Liver (tissue), 3 donors: ENCODE data around the gene FKBP14.

Experiments used
- EGR1 ChIP-seq, 2 donors: IDR thresholded peaks; 2 replicates each; pipeline ENCODE4 v1.6.1; 2016 to 2018; ENCODE audit warnings: antibody characterized with exemption in 2 of 2, low read depth in 2 of 2
- GABPA ChIP-seq, 2 donors: IDR thresholded peaks in 1 of 2; conservative IDR thresholded peaks in 1 of 2; 2 replicates each; pipeline ENCODE4 v1.6.1; 2016; ENCODE audit warnings: antibody characterized with exemption in 2 of 2, mild to moderate bottlenecking in 1 of 2, moderate library complexity in 1 of 2
- JUND ChIP-seq, 2 donors: IDR thresholded peaks; 2 replicates each; pipeline ENCODE4 v1.6.1; 2016; ENCODE audit warnings: antibody characterized with exemption in 2 of 2
- RAD21 ChIP-seq, 2 donors: IDR thresholded peaks; 2 replicates each; pipeline ENCODE4 v1.6.1; 2016; ENCODE audit warnings: antibody characterized with exemption in 2 of 2, mild to moderate bottlenecking in 2 of 2
- RXRA ChIP-seq, 2 donors: IDR thresholded peaks; 2 replicates each; pipeline ENCODE4 v1.6.1; 2017 to 2018; ENCODE audit warnings: antibody characterized with exemption in 2 of 2, mild to moderate bottlenecking in 1 of 2
- TAF1 ChIP-seq: conservative IDR thresholded peaks from 2 replicates; pipeline ENCODE4 v1.6.1; 2016; ENCODE audit warnings: antibody characterized with exemption, mild to moderate bottlenecking
- YY1 ChIP-seq: IDR thresholded peaks from 2 replicates; pipeline ENCODE4 v1.6.1; 2016; ENCODE audit warnings: antibody characterized with exemption, mild to moderate bottlenecking
- ZBTB33 ChIP-seq: IDR thresholded peaks from 2 replicates; pipeline ENCODE4 v1.6.1; 2016; ENCODE audit warnings: antibody characterized with exemption
- TF ChIP-seq, protein P1 (sequence below): fragments of 150-350 bp; IDR thresholded peaks from 2 replicates; pipeline ENCODE4 v1.5.1; 2017; ENCODE audit warnings: improper control_type of control experiment, low read depth, low read length; ENCODE audit not compliant: missing input control
- TF ChIP-seq, protein P2 (sequence below): IDR thresholded peaks from 2 replicates; pipeline ENCODE4 v1.6.1; 2016; ENCODE audit warnings: antibody characterized with exemption
- TF ChIP-seq, protein P3 (sequence below): IDR thresholded peaks from 2 replicates; pipeline ENCODE4 v1.6.1; 2016; ENCODE audit warnings: antibody characterized with exemption
- donor health status: healthy.
- donor health status: healthy.

DNA sequence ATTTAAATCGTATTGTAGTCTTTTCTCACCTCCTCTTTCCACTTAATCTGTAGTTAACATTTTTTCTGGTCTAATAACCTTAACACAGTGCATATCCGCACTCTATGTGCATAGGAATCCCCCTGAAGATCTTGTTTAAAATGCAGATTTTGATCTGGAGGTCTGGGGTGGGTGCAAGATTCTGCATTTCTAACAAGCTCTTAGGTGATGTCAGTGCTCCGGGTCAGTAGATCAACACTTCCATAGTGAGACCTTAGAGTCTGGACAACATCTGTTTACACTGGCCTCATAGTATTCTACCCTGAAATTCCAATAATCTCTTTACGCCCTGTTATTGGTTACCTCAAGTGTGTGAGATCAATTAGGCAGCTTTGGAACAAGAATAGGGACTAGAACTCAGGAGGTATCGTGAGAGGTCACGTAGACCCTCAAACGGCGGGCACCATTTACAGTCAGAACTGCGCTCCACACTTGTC lies 1.3 kb upstream of the FKBP14 start:
- TF ChIP-seq JUND (IDR thresholded peaks at IDR 0.05), result no peak
- TF ChIP-seq TAF1, result peak; percentile 40
- TF ChIP-seq, protein P1, sequence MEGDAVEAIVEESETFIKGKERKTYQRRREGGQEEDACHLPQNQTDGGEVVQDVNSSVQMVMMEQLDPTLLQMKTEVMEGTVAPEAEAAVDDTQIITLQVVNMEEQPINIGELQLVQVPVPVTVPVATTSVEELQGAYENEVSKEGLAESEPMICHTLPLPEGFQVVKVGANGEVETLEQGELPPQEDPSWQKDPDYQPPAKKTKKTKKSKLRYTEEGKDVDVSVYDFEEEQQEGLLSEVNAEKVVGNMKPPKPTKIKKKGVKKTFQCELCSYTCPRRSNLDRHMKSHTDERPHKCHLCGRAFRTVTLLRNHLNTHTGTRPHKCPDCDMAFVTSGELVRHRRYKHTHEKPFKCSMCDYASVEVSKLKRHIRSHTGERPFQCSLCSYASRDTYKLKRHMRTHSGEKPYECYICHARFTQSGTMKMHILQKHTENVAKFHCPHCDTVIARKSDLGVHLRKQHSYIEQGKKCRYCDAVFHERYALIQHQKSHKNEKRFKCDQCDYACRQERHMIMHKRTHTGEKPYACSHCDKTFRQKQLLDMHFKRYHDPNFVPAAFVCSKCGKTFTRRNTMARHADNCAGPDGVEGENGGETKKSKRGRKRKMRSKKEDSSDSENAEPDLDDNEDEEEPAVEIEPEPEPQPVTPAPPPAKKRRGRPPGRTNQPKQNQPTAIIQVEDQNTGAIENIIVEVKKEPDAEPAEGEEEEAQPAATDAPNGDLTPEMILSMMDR, result no peak
- TF ChIP-seq YY1, result peak; percentile 68
- TF ChIP-seq RAD21 (IDR thresholded peaks at IDR 0.05), result no peak
- TF ChIP-seq, protein P2, sequence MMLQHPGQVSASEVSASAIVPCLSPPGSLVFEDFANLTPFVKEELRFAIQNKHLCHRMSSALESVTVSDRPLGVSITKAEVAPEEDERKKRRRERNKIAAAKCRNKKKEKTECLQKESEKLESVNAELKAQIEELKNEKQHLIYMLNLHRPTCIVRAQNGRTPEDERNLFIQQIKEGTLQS, result no peak
- no peak for TF ChIP-seq GABPA (IDR thresholded peaks at IDR 0.05 in 1 of 2, conservative IDR thresholded peaks at IDR 0.05 in 1 of 2)
- TF ChIP-seq RXRA (IDR thresholded peaks at IDR 0.05), result no peak
- TF ChIP-seq ZBTB33, result no peak
- TF ChIP-seq, protein P3, sequence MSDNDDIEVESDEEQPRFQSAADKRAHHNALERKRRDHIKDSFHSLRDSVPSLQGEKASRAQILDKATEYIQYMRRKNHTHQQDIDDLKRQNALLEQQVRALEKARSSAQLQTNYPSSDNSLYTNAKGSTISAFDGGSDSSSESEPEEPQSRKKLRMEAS, result no peak
- TF ChIP-seq EGR1 (IDR thresholded peaks at IDR 0.05; ENCODE audit: low read depth in 2 of 2), result no peak
